Right lobe of liver (tissue), 6 donors: ENCODE results near the gene SNX3. TPM values are rescaled to one million over a fixed set of nuclear protein-coding genes. Genes with fewer than 3 reads are reported as not detected.

Experiments
- ATAC-seq, 4 donors: fragments of 200-7000 bp; cut with Tn5 transposase; one replicate each; pipeline ENCODE4 v1.9.1; 2020; ENCODE audit warnings: mild to moderate bottlenecking in 4 of 4, moderate library complexity in 4 of 4
- DNase-seq, 3 donors: peaks; one replicate each; pipeline ENCODE4 v3.0.0-alpha.2; 2020
- H3K27ac ChIP-seq, 3 donors: fragments of 200-600 bp; one replicate each; pipeline ENCODE4 v1.8.0; 2022
- H3K27me3 ChIP-seq, 2 donors: fragments of 200-600 bp; one replicate each; pipeline ENCODE4 v1.8.0; 2022
- H3K36me3 ChIP-seq, 4 donors: fragments of 200-600 bp; sonication (generic) in 1 of 4; one replicate each; pipeline versions ENCODE4 v1.5.1 to v1.8.0; 2017 to 2022; ENCODE audit warnings: control low read depth in 1 of 4
- H3K4me1 ChIP-seq, 4 donors: fragments of 200-600 bp; sonication (generic) in 1 of 4; one replicate each; pipeline versions ENCODE4 v1.5.1 to v1.8.0; 2017 to 2022; ENCODE audit warnings: control low read depth in 1 of 4
- H3K4me3 ChIP-seq, 3 donors: fragments of 200-600 bp; one replicate each; pipeline ENCODE4 v1.8.0; 2022
- H3K9me3 ChIP-seq, 4 donors: fragments of 200-600 bp; sonication (generic) in 1 of 4; one replicate each; pipeline versions ENCODE4 v1.5.1 to v1.8.0; 2017 to 2022; ENCODE audit warnings: control low read depth in 1 of 4
- POLR2A ChIP-seq: fragments of 450-650 bp; IDR thresholded peaks from one replicate; pipeline ENCODE4 v1.6.1; 2017; ENCODE audit warnings: antibody characterized with exemption, mild to moderate bottlenecking
- WGBS: methylation state at CpG from one replicate; pipeline ENCODE4 v1.1.6; 2018; ENCODE audit warnings: low coverage, low lambda C conversion rate; ENCODE audit not compliant: insufficient coverage; ENCODE audit errors: missing lambda C conversion rate; 5-methylcytosine and 5-hydroxymethylcytosine counted together
- intact Hi-C, 2 donors: fragments of 100-400 bp; cut with DNase I; formaldehyde crosslinking; loops; one replicate each; pipeline versions ENCODE4 v1.11.2 to v1.14.1; 2022
- total RNA-seq, 6 experiments: library from RNA; depleted of rRNA in 2 of 6; stranded (reverse); fragments of >200 nt in 2 of 6; fragmentation: NEBNext Ultra II Directional in 3 of 6; extraction: Animal tissue kit (Norgen Biotek cat#: 25700) in 3 of 6; gene quantifications; one replicate each; pipeline versions ENCODE4 v1.1.0 to v1.2.4, GENCODE V29; 2016 to 2023
- TF ChIP-seq, protein P1 (sequence below), 4 donors: fragments of 200-600 bp in 3 of 4; fragments of 450-650 bp in 1 of 4; IDR thresholded peaks; one replicate each; pipeline versions ENCODE4 v1.5.1 to v1.8.0; 2016 to 2022; ENCODE audit warnings: antibody characterized with exemption in 4 of 4, mild to moderate bottlenecking in 2 of 4
- donor health status: DM: no; HTN: yes; CAD: no.
- donor health status: DM: no; HTN: no; CAD: no.
- donor health status: DM: no; HTN: no; CAD: no.
- donor health status: DM: no; HTN: yes; CAD: no.
- donor health status: DM: no; HTN: yes; CAD: no.

SNX3 gene
- total RNA-seq, 6 experiments from 2014 or later, result 76.8 to 191 (median 111) TPM

DNA sequence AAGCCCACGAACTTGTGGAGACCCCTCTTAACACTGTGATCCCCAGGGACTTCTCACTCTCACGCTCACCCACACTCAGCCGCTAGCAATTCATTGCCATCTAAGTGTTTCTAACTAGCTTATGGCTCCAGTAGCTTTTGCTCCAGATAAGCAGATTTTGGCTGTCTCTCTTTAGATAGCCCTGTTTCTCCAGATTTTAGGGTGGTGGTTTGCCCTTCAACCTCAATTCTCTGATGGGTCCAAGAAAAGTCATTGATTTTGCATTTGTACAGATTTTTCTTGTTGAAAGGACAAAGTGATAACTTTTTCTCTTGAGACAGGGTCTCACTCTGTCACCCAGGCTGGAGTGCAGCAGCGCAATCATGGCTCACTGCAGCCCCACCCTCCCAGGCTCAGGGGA, 53.8 kb downstream of the SNX3 start:
- DNase-seq, result no peak
- Histone ChIP-seq H3K27me3 (no peaks in the 10 kb centered on the region), H3K9me3 (no peaks in the 10 kb centered on the region), H3K27ac (no peak overlapping the region), H3K4me3 (no peak overlapping the region), H3K36me3 (peaks cover 0 to 18% (median 7%) of the 10 kb centered on the region in 4 donors), H3K4me1 (peaks cover 0 to 6% (median 0%) of the 10 kb centered on the region in 4 donors)
- ATAC-seq, result no peak
- intact Hi-C loops, result no loop called here
- 89% methylated on average over 3 of the region's 4 CpGs for WGBS
- no peak for TF ChIP-seq POLR2A
- TF ChIP-seq, protein P1, sequence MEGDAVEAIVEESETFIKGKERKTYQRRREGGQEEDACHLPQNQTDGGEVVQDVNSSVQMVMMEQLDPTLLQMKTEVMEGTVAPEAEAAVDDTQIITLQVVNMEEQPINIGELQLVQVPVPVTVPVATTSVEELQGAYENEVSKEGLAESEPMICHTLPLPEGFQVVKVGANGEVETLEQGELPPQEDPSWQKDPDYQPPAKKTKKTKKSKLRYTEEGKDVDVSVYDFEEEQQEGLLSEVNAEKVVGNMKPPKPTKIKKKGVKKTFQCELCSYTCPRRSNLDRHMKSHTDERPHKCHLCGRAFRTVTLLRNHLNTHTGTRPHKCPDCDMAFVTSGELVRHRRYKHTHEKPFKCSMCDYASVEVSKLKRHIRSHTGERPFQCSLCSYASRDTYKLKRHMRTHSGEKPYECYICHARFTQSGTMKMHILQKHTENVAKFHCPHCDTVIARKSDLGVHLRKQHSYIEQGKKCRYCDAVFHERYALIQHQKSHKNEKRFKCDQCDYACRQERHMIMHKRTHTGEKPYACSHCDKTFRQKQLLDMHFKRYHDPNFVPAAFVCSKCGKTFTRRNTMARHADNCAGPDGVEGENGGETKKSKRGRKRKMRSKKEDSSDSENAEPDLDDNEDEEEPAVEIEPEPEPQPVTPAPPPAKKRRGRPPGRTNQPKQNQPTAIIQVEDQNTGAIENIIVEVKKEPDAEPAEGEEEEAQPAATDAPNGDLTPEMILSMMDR (IDR thresholded peaks at IDR 0.05), result no peak

DNA sequence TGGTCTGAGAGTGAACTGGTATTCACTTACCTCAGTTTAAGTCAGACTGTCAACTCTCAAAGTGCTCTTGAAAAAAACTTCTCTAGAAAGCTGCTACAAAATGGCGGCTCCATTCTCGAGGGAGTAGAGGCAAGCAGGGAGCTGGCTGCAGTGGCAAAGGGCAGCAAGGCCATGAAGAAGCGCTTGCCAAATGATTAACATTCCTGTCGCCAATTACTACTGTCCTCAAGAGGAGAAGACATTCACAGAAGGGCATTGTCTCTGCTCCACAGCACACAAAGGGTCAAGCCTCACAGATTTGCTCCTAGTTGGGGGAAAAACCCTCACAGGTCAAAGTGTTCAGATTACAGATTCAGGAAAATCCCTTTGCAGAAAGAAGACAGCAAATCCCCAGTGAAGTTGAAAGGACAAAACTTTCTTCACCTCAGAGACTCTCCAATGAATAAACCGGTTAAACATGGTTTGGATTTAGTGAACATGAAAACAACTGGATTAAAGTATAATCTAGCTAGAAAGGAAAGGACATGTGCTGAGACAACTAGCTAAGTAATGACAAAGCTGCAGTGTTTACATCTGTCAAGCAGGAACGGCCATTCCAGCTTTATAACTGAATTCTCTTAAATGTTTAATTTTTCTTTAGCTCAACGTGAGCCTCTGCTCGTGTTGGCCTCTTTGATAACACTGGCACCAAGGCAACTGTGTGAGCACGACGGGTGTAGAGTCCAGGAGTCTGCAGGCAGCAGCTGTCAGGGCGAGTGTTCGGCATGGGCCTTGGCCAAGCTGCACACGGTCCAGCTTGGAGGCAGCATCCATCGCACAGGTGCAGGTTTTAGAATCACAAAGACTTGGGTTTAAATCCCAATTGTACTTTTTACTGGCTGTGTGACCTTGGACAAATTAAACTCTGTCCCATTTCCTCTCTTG, 57.4 kb downstream of the SNX3 start:
- no peak overlapping the region for H3K4me3 ChIP-seq
- H3K27me3 ChIP-seq, result no peaks in the 10 kb centered on the region
- ATAC-seq (peak; percentile 69 to 89 (median 72)), DNase-seq (peak; percentile 52 to 74 (median 63))
- no peak overlapping the region for H3K27ac ChIP-seq
- H3K4me1 ChIP-seq, result peaks cover 2 to 14% (median 5%) of the 10 kb centered on the region in 4 donors
- TF ChIP-seq, protein P1 (IDR thresholded peaks at IDR 0.05), result no peak
- no peak for TF ChIP-seq POLR2A
- no peaks in the 10 kb centered on the region for H3K9me3 ChIP-seq
- intact Hi-C loops, result no loop called here
- whole genome bisulfite sequencing, result 31% methylated on average over 13 of the region's 14 CpGs
- H3K36me3 ChIP-seq, result no peaks in the 10 kb centered on the region

DNA sequence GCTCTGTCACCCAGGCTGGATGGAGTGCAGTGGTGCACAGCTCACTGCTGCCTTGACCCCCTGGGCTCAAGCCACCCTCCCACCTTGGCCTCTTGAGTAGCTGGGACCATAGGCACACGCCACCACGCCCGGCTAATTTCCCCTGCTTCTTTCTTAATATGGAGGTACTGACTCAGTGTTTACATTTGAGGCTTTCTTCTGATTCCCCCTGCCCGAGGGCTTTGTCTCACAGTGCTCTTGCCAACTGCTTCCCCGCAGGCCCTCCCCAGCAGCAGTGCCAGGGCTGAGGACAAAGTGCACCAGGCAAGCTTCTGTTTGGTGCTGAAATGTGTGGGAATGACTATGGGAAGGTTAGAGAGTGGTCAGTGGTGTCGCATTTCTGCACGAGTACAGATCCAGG, 60.2 kb downstream of the SNX3 start:
- intact Hi-C loops, result no loop called here
- H3K27me3 ChIP-seq, result no peaks in the 10 kb centered on the region
- H3K4me1 ChIP-seq, result peaks cover 2 to 14% (median 5%) of the 10 kb centered on the region in 4 donors
- DNase-seq (peak; percentile 68 to 78 (median 77)), ATAC-seq (peak; percentile 91 to 97 (median 95))
- peak overlapping the region in 1 of 3 donors; percentile 38 for H3K27ac ChIP-seq
- WGBS, result 43% methylated on average over 7 of the region's 7 CpGs
- H3K4me3 ChIP-seq, result no peak overlapping the region
- no peaks in the 10 kb centered on the region for H3K9me3 ChIP-seq
- TF ChIP-seq, protein P1 (IDR thresholded peaks at IDR 0.05), result no peak
- TF ChIP-seq POLR2A, result no peak
- H3K36me3 ChIP-seq, result no peaks in the 10 kb centered on the region

DNA sequence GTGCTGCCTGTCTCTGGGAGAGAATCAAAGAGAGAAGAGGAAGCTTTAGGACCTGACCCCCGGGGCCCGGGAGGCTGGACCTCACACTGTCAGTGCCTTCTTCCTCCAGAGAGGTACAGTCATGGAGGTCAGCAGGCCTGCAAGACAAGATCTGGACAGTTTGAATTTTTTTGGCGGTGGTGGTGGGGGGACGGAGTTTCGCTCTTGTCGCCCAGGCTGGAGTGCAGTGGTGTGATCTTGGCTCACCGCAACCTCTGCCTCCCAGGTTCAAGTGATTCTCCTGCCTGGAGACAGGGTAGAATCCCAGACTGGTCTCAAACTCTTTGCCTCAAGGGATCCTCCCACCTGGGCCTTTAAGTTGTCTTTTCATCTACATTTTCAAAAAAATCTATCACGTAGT, 60.7 kb downstream of the SNX3 start:
- no peak for DNase-seq
- TF ChIP-seq, protein P1 (IDR thresholded peaks at IDR 0.05), result no peak
- no peak for TF ChIP-seq POLR2A
- H3K27me3 ChIP-seq, result no peaks in the 10 kb centered on the region
- no peak for ATAC-seq
- no peak overlapping the region for H3K27ac ChIP-seq
- H3K4me3 ChIP-seq, result no peak overlapping the region
- WGBS, result 74% methylated on average over 4 of the region's 8 CpGs
- peaks cover 2 to 14% (median 5%) of the 10 kb centered on the region in 4 donors for H3K4me1 ChIP-seq
- intact Hi-C loops, result no loop called here
- H3K36me3 ChIP-seq, result no peaks in the 10 kb centered on the region
- no peaks in the 10 kb centered on the region for H3K9me3 ChIP-seq
